ENCODE data around the gene PALLD. TPM values are rescaled to one million over a fixed set of nuclear protein-coding genes. Genes with fewer than 3 reads are reported as not detected.

The PALLD gene
- total RNA-seq, 1 donor from 2014 or later = 250 TPM

DNA sequence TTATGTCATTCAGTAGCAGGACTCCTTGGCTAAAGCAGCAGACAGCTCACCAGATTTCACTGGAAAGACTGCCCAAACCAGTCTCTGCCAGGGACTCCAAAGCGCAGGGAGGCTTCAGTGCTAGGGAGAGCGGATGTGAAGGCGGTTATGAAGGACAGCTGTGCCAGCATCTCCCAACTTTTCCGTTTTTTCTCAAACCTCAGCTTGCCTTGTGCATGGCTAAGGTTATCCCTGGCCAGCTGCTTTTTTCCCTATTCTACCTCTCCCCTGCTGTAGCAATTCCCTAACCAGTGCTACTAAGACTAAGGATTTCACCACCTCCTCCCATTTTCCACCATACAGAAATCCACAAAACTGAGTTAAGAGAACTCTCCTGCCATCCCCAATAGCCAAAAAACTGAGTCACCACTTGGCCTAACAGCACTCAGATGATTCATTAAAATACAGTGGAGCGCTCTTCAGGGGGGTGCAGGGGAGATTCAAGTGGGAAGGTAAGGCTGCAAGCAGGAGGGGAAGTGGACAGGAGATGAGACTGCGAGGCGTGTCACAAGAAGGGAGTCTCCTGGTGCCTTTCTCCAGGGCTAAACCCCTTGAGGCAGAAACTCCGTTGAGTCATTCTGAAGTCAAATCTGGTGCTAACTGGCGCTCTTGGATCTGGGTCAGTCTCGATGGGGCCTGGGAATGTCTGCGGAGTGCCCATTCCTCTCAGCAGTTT lies 90.7 kb downstream of the PALLD start:
- peak; percentile 89 for DNase-seq (ENCODE audit: low read depth)

DNA sequence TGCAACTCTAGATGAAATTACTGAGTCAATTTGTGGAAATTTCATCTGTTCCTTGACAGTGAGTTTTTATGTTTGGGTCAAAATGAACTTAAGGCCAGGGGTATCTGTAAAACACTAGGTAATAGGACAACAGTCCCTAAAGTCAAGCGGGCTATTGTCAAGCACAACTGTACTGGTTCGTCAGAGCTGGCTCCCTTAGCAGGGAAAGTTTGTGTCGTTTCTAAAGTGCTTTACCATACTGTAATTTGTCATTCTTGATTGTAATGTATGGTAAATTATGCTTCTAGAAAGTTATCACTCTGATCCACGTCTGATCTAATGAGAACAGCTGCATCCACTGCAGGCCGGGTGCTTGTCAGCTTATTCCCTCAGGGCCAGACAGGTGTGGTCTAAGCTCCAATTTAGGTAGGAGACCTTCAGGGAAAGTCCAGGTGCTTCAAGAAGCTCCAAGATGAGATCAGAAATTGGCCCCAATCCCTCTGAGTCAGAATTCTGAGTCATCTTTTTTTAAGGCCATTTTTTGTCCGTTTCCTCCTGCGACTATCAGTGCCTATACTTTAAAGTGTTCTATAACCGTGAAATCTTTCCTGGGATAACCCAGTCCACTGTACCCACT lies 92.2 kb downstream of the PALLD start:
- peak; percentile 73 for DNase-seq (ENCODE audit: low read depth)

DNA sequence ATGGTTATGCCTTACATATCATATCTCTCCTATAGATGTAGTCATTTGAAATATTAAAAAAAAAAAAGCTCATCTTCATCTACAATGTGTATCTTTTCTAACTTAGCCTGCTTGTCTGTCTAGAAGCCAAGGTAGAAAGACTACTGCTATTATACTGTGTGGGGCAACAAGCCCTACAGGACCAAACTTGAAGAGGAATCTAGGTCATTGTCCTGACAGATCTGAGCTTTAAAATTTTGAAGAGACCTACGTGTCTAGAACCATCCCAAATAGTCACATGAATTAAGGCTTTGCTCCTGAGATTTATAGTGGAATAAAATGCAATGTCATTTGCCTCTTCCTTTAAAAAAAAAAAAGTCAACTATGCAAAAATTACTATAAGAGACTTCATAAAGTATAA lies 95.8 kb downstream of the PALLD start:
- DNase-seq (ENCODE audit: low read depth) = no peak

DNA sequence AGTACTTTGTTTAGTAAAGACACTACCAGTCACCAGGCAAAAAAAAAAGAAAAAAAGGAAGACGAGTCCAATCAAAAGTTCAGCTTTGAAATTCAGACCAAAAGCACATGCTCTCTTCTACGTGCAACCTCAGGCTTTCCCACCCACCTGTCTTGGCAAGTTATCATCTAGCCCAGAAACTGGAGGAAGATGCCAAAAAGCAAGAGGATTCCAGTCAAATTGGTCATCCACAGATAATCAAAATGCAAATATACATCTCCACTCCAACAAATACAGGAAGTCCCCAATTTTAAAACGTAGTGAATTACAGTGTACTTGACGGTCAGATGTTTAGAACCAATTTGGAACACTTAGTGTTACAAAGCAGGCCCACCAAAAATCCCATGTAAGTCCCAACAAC lies 96.5 kb downstream of the PALLD start:
- DNase-seq (ENCODE audit: low read depth) = no peak

DNA sequence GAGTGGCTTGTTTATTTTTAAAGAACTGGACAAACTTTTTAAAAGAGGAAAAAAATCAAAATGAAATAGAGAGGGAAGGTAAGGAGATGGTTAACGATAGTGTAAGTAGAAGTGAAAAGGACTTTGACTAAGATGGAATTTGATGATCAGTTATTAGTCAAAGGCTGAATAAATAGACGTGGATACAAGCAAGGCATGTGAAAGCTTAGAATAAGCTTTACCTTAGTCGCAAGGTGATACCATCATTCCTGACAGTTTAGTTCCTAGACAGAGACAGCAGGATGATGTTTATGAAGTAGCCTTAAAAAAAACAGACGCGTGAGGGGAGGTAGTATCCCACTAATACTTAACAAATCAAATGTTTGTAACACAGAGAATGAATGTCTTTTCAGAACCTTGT lies 97.3 kb downstream of the PALLD start:
- DNase-seq (ENCODE audit: low read depth) = no peak

DNA sequence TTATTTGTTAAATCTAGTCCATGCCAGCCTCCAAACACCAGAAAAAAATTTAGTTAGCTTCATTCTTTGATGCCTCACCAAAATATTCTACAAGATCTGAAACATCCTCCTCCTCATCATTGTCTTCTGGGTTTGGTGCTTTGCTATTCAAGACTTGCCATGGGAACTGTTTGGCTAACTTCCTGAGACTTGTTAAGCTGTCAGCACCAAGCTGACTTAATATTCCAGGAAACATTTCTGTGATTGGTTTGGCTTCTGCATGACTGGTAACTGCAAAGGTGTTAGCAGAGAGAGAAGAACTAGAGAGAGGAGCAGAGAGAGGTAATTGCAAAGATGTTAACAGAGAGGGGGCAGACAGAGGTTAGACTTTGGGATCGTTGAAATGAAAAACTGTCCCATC lies 101.3 kb downstream of the PALLD start:
- DNase-seq (ENCODE audit: low read depth) = no peak

DNA sequence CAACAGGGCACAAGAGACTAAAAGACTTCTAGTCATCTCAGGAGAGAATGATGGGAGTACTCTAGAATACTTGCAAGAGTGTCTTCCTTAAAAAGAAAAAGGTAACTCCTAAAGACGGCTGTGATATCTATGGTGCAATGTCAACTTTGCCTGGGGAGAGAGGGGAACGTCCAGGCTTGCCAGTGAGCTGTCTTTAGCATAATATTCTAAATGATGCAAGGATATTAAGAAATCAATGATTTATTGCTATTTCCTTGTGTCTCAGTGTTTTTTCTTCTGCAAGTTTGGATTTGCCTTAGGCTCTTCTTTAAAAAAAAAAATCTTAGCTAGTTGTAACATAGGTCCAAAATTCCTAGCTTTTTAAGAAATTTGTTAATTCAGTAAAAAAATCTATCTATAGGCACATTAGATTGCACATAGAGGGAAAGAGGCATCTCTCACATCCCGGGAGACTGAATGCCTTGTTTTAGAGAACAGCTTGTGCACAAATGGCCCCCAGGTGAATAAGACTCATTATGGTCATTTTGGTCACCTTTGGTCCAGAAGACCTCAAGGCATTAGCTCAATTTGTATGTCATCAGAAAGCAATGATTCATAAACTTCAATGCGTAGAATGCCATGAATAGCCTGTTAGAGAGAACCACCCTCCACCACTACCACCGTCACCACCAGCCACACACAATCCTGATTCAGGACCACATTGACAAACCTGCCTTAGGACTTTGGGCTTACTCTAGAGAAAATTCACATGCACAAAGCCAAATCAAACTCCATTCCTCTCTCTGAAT lies 104.1 kb downstream of the PALLD start:
- no peak for DNase-seq (ENCODE audit: low read depth)

DNA sequence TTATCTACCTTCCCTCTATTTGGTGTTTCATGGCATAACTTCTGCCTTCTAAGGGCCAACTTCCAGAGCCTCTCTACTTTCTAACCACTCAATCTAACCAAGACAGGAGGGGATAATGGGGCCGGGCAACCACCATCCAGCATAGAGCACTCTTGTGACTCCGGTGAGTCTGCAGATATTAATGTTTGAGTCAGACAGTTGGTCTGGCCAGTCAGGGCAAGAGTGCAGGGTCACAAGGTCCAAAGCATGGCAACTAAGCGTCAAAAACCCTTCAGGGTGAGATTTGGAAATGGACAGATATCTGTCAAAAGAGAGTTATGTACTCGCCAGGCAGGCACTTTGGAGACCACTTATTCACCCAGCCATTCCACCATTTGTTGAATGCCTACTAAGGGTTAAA lies 105.0 kb downstream of the PALLD start:
- DNase-seq (ENCODE audit: low read depth) = no peak

DNA sequence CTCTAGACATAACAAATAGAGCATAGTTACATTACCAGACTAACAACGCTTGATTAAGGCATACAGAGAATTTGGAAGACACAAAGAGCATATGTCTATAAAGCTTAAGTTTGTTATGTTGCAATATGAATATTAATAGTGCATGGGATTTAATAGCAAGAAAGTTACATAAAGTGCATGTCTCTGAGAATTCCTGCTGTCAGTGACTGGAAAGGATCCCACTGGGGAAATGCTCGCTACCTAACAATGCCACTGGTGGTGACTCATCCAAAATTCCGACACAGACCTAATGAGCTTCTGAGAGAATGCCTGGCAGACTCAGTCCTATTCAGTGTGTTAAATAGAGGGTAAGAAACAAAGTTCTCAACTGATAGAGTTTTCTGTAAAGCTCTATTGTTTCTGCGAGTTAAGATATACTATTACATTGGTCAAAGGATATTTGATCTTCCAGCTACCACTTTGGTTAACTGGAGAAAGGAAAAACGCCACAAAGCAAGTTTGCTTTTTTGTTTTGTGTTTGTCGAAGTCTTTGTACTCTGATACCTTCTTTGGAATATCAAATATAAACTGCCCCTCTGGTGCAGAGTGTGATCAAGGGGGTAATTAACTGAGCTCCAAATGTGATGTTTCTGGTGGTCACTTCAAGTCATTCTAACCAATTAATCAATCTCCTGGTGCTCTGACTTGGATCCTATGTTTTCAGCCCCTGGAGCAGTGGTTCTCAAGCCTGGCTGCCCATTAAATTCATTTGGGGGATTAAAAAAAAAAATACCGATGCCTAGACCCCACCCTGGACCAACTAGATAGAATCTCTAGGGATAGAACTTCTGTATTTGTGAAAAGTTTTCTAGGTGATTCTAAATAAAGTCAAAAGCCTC lies 107.9 kb downstream of the PALLD start:
- peak; percentile 89 for DNase-seq (ENCODE audit: low read depth)

DNA sequence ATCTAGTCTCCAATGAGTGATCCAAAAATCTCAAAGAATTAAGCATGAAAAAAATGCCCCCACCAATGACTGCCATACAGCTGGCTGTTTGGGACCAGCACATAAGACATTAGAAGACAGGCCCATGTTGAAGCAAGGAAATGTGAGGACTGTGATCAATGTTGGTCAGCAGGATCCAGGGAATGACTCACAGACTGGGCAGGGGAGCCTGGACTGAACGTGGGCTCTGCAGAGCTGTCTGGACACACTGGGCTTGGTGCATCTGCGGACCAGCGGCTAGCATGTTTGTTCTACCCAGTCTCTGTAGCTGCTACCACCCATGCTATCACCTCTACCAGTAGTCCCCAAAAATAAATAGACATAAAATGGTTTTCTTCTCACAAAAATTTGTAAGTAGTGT lies 108.6 kb downstream of the PALLD start:
- DNase-seq (ENCODE audit: low read depth) = peak; percentile 91

DNA sequence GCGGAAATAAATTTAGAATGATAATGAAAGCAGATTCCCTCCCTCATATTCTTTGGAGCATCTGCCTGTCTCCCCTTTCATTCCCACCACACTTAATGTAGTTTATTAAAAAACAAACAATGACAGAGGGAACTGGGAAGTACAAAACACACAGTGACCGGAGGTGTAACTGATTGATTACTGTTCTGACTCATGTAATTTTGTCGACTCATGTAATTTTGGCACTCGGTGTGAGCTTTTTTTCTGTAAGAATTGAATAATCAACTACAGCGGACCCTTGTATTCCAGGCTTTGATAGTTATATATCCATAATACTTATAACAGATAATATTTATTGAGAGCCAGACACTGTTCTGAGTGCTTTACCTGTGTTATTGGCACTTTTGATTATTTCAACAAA lies 110.4 kb downstream of the PALLD start:
- DNase-seq (ENCODE audit: low read depth) = no peak

DNA sequence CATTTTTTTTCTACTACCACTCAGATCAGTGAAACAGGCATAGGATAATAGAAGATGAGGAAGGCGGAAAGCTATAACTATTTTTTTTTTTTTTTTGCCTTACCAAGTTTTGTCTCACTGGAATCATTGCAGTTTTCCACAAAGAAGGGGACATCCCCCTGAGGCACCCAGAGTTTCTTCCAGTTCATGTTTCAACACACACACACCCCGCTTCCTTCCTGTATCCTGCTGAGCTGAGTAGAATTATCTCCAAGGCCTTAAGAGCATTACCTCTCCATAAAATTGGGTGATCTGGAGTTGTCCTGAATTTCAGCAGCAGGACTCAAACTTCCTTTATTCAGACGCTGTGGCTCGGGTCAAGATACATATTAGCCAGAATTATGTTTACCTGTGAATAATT lies 111.9 kb downstream of the PALLD start:
- DNase-seq (ENCODE audit: low read depth) = no peak

DNA sequence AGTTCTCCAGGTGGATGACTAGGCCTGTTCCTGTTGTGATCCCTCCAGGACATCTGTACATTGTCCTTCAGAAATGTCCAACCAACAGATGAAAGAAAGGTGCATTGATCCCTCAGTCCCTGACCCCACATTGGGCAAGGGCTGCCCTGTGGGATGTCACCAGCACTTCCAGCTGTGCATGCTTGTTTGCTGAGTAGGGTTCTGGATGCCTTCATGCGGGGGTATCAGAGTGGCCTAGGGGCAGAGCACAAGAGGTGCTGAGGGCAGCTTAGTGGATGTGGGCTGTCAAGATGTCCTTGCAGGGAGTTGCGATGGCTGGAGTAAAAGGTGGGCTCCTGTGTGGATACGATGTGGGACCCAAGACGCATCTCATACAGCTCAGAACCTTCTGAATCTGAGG lies 112.5 kb downstream of the PALLD start:
- DNase-seq (ENCODE audit: low read depth) = no peak

DNA sequence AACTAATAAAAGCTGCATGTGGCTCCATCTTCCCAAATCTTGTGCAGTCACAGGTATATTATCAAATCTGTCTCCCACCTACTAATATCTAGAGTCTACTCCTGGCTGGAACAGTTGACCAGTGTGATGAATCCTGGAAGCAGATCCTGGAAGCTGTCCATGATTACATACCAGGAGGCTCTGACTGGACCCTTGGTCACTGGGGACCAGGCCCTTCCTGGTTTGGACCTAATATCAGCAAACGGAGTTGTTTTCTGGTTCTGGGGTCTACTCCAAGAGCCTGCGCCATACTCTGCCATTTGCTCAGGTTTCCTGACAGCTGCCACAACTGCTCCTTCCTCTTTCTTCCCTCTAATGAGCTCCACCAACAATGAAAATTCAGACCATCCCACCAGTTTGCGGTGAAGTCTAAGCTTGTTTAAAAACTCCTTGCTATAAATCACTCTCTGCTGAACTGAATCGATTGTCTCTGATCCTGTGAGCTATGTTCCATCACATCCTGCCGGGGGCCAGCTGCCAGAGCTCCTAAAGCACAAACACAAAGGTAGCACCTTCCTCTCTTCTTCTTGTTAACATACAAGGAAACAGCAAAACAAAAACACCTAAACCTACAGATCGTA lies 114.2 kb downstream of the PALLD start:
- peak; percentile 30 for DNase-seq (ENCODE audit: low read depth)

DNA sequence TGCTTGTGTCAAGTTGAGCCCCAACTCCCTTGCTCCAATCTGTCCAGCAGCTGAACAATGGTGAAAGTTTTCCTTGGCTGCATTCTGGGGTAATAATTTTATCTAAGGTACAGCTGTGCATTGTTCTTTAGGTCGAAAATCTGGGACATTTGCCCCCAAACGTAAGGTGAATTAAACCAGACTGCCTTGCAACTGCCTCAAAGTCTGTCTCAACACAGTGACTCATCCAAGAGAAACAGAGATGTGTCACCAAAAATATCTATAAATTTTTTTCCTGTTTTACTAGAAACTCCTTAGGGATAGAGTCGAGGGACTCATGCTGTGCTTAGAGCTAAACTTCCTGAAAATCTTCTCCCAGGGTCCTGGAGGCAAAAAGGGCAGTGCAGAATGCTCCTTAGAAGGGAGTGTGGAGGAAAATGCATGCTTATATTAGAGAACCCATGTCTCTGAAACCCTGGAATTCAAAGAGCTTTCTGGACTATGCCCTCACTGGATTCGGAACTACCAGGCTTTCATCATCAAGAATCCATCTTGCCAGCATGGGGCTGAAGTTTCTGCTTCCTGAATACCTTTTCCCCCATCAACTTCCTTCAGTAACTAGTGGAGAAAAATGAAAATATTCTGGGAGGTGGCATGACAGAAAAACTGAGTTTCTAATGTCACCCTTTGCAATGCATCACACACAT lies 115.7 kb downstream of the PALLD start:
- no peak for DNase-seq (ENCODE audit: low read depth)

DNA sequence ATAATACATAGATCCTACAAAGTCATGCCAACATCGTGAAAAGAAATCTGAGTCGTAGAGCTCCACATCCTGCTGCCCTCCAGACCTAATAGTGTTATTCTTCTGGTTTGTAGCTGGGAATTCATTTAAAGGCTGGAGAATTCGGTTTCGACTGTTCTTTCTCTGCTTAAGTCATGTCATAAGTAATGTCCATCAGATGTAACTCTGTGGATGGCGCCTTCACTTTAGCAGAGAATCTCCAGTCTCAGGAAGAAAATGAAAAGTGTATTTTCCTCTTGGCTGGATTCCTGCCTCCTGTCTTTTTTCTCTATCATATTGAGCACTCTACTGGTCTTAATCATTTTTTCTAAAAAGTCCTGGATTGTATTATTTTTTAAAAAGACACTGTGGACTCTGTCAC lies 117.0 kb downstream of the PALLD start:
- DNase-seq (ENCODE audit: low read depth) = no peak

DNA sequence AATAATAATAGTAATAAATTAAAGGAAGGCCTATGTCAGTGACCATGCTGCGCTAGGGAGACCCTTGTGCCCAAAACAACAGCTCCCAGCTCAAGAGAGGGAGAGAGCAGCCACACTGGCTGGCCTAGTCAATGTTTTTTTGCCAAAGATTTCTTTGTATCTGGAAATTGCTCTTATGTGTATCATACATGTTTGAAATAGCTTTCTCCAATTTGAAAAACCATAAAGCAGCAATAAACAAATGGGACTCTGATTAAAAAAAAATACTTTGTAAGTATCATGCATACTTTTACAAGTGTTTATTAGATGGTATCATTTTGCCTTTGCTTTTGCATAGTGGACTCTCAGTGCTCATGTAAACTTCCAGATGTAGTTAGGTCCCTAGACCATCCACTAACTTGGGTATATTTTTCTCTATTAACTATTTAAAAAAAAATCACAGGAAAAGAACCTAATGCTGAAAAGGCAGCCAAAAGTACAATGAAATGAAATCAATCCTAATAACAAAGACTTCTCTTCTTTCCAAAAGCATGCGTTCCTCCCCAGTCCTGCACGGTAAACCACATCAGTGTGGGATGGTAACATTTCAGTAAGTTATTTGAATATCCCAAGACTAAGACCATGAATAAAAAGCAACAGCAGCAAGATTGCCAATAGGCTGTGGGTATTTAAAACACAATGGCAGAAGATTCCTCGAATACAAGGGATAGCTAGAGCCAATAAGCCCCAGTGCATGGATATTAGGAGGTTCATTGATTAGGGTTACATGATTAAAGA lies 117.6 kb downstream of the PALLD start:
- DNase-seq (ENCODE audit: low read depth) = peak; percentile 52

DNA sequence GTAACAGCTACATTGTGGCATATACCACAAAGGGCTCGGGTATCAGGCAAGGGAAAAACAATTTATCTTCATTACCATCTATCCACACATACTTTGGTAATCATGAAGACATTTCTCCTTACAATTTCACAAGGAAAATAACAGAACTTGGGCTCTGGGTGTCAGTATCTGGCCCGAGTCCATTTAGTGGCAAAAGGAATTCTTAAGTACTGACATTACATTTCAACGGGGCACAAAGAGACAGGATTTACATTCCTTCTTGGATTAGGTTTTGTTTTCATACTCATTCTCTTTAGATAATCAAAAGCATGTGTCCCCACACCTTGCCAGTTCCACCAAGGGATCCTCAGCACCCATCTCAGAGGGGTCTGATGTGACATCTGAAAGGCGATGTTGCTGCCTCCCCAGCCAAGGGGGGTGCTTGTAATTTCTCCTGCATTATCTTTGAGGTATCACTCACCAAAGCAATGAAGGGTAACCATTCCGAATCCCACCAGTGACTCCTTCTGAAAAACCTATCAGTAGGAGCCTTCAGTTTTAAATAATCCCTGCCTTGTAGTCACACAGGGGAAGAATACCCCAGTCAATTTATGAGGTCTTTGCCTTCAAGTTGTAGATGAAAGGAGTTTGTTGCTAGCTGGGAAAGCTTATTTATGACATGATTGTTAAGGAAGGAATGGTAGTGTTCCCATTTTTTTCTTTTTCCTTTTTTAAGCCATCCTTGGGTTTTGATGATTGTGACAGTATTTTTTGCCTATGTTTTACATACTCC lies 118.6 kb downstream of the PALLD start:
- peak; percentile 69 for DNase-seq (ENCODE audit: low read depth)

Measured in myocyte (in vitro differentiated cells).